Measurements from ENCODE around the gene CYB561. TPM values are rescaled to one million over a fixed set of nuclear protein-coding genes. Genes with fewer than 3 reads are reported as not detected.

Gene CYB561
- total RNA-seq, 1 experiment from 2014 or later = 52.1 TPM

GRCh38 chr17:63492940-63493339, 46.8 kb upstream of the CYB561 start:
- Mint-ChIP-seq H3K9me3 (ENCODE audit: low read depth, unreplicated experiment) (no peaks in the 10 kb centered on the region), H3K4me3 (ENCODE audit: low read depth, unreplicated experiment) (no peak overlapping the region), H3K27ac (ENCODE audit: unreplicated experiment) (no peak overlapping the region), H3K27me3 (ENCODE audit: unreplicated experiment) (no peaks in the 10 kb centered on the region), H3K4me1 (ENCODE audit: low read depth, unreplicated experiment) (no peaks in the 10 kb centered on the region), H3K36me3 (ENCODE audit: insufficient read depth, unreplicated experiment) (no peaks in the 10 kb centered on the region)
- BruUV-seq (replicated peaks) = no TSS peak
- CTCF ChIA-PET = no interaction called here
- DNase-seq = no peak
- no peak for TF ChIP-seq CTCF (IDR thresholded peaks at IDR 0.05; ENCODE audit: unreplicated experiment)
- intact Hi-C loops (cut with micrococcal nuclease; ENCODE audit: unreplicated experiment) = no loop called here

- TF ChIP-seq CTCF (IDR thresholded peaks at IDR 0.05; ENCODE audit: unreplicated experiment) = no peak
- H3K36me3 Mint-ChIP-seq (ENCODE audit: insufficient read depth, unreplicated experiment) = no peaks in the 10 kb centered on the region
- BruUV-seq (replicated peaks) = no TSS peak
- no peak overlapping the region for H3K27ac Mint-ChIP-seq (ENCODE audit: unreplicated experiment)
- H3K9me3 Mint-ChIP-seq (ENCODE audit: low read depth, unreplicated experiment) = no peaks in the 10 kb centered on the region
- no peaks in the 10 kb centered on the region for H3K4me1 Mint-ChIP-seq (ENCODE audit: low read depth, unreplicated experiment)
- CTCF ChIA-PET = no interaction called here
- H3K27me3 Mint-ChIP-seq (ENCODE audit: unreplicated experiment) = no peaks in the 10 kb centered on the region
- intact Hi-C loops (cut with micrococcal nuclease; ENCODE audit: unreplicated experiment) = no loop called here
- no peak for DNase-seq
- no peak overlapping the region for H3K4me3 Mint-ChIP-seq (ENCODE audit: low read depth, unreplicated experiment)
Observed at GRCh38 chr17:63491977-63492618, 46.0 kb upstream of the CYB561 start.

GRCh38 chr17:63491413-63491812, 45.3 kb upstream of the CYB561 start:
- no peak for DNase-seq
- intact Hi-C loops (cut with micrococcal nuclease; ENCODE audit: unreplicated experiment) = no loop called here
- no TSS peak for BruUV-seq (replicated peaks)
- Mint-ChIP-seq H3K27me3 (ENCODE audit: unreplicated experiment) (no peaks in the 10 kb centered on the region), H3K27ac (ENCODE audit: unreplicated experiment) (no peak overlapping the region), H3K36me3 (ENCODE audit: insufficient read depth, unreplicated experiment) (no peaks in the 10 kb centered on the region), H3K4me3 (ENCODE audit: low read depth, unreplicated experiment) (no peak overlapping the region), H3K9me3 (ENCODE audit: low read depth, unreplicated experiment) (no peaks in the 10 kb centered on the region), H3K4me1 (ENCODE audit: low read depth, unreplicated experiment) (no peaks in the 10 kb centered on the region)
- CTCF ChIA-PET = no interaction called here
- no peak for TF ChIP-seq CTCF (IDR thresholded peaks at IDR 0.05; ENCODE audit: unreplicated experiment)

- no peak for DNase-seq
- no peak overlapping the region for H3K27ac Mint-ChIP-seq (ENCODE audit: unreplicated experiment)
- H3K36me3 Mint-ChIP-seq (ENCODE audit: insufficient read depth, unreplicated experiment) = no peaks in the 10 kb centered on the region
- TF ChIP-seq CTCF (IDR thresholded peaks at IDR 0.05; ENCODE audit: unreplicated experiment) = no peak
- intact Hi-C loops (cut with micrococcal nuclease; ENCODE audit: unreplicated experiment) = no loop called here
- CTCF ChIA-PET = no interaction called here
- H3K9me3 Mint-ChIP-seq (ENCODE audit: low read depth, unreplicated experiment) = no peaks in the 10 kb centered on the region
- no peaks in the 10 kb centered on the region for H3K4me1 Mint-ChIP-seq (ENCODE audit: low read depth, unreplicated experiment)
- BruUV-seq (replicated peaks) = no TSS peak
- H3K27me3 Mint-ChIP-seq (ENCODE audit: unreplicated experiment) = no peaks in the 10 kb centered on the region
- no peak overlapping the region for H3K4me3 Mint-ChIP-seq (ENCODE audit: low read depth, unreplicated experiment)
Observed at GRCh38 chr17:63490858-63491400, 44.8 kb upstream of the CYB561 start.

Data from Calu3 (cell line).